Activated T-cell treated with anti-CD3 and anti-CD28 coated beads, Interleukin-2, amount 50 U/mL, for 24 hours (primary cell): Measurements from ENCODE around the gene SVOP.
A peak's percentile ranks its signal among the peaks of the same experiment; 100 is the strongest.
"Not testable (repeated sequence)": the region's sequence is repeated elsewhere in the genome, so short reads cannot be mapped to it uniquely, and the experiment has no call there.

Source experiments
- DNase-seq: peaks from one replicate; pipeline ENCODE4 v3.0.0-alpha.2; 2020
- H3K27ac Mint-ChIP-seq: 2 replicates; pipeline ENCODE4 v1.8.0; 2020; ENCODE audit warnings: mild to moderate bottlenecking, mixed read lengths
- H3K27me3 Mint-ChIP-seq: 2 replicates; pipeline ENCODE4 v1.8.0; 2020; ENCODE audit warnings: mixed read lengths
- H3K36me3 Mint-ChIP-seq: 2 replicates; pipeline ENCODE4 v1.8.0; 2020; ENCODE audit warnings: low read depth, mixed read lengths
- H3K4me1 Mint-ChIP-seq: 2 replicates; pipeline ENCODE4 v1.8.0; 2020; ENCODE audit warnings: low read depth, mixed read lengths
- H3K4me3 Mint-ChIP-seq: 2 replicates; pipeline ENCODE4 v1.8.0; 2020; ENCODE audit warnings: mild to moderate bottlenecking, moderate library complexity, mixed read lengths
- H3K9me3 Mint-ChIP-seq: 2 replicates; pipeline ENCODE4 v1.8.0; 2020; ENCODE audit warnings: mixed read lengths

Gene SVOP, protein sequence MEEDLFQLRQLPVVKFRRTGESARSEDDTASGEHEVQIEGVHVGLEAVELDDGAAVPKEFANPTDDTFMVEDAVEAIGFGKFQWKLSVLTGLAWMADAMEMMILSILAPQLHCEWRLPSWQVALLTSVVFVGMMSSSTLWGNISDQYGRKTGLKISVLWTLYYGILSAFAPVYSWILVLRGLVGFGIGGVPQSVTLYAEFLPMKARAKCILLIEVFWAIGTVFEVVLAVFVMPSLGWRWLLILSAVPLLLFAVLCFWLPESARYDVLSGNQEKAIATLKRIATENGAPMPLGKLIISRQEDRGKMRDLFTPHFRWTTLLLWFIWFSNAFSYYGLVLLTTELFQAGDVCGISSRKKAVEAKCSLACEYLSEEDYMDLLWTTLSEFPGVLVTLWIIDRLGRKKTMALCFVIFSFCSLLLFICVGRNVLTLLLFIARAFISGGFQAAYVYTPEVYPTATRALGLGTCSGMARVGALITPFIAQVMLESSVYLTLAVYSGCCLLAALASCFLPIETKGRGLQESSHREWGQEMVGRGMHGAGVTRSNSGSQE

DNA sequence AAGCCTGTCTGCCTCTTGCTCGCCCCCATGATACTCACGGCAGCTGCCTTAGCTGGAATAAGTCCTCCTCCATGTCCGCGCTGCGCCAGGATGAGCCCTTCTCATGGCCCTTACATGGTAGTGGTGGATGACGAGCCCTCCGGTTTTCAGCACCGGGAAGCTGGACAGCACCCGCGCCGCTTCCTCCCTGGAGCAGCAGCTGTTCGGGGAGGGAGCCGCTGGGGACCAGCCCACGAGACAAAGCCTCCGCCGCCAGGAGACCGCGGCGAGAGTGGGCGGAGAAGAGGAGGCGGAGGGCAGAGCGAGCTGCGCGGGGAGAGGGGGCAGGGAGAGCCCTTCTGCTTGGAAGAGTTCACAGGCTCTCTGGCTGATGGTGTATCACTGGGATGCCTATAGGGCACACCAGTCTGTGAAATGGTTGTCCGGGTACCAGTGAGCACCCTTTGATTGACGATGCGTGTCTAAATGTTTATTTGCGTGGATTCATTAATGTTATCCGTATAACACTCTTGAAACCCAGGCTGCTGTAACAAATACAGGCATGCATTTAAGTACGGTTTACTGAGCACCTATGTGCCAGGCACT lies at the start of gene SVOP:
SVOP (minus strand) TSS at position 273 of the 585 bp plus-strand sequence; CDS start at position 73, 200 bp downstream.
- Mint-ChIP-seq H3K36me3 (no peaks in the 10 kb centered on the region), H3K27me3 (peaks cover 44% of the 10 kb centered on the region), H3K4me3 (no peak within 1 kb of the TSS), H3K4me1 (peaks cover 4% of the 10 kb centered on the region), H3K9me3 (no peaks in the 10 kb centered on the region), H3K27ac (no peak within 1 kb of the TSS)
- DNase-seq, result peak; percentile 49

DNA sequence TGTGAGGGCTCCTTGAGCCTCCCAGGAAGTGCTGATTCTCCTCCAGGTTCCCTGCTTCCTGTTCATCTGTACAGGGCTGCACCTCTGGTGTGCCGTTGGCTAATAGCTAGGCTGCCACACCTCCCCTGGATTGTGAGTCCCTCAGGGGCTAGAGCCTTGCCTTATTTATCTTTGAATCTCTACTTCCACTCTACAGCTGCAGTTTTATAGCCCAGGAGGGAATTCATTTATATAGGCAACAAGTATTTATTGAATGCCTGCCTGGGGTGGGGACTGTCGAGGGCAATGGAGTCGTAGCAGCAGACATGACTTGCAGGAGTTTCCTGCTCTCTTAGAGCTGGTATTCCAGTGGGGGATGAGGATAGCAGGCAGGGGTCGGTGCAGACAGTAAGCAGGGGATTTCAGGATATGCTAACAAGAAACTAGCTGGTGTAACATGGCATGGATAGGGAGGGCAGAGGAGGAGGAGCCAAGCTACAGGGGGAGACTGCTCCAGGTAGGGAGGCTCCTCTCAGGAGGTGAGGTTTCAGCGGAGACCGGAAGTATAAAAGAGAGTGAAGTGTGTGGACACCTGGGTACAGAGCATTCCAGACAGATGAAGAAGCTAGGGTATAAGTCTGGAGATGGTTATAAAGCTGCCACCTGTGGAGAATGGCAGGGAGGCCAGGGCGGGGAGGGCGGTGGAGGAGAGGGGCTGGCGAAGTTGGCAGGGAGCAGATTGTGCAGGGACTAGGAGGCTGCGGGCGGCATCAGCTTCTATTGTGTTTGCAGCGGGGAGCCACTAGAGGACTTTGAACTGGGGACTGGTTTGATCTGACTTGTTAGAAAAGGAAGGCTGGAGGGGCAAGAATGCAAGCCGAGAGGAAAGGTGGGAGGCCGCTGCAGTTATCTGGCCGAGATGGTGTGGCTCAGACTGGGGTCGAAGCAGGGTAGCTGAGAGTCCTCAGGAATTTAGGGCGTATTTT lies 48.7 kb upstream of the SVOP start:
- Mint-ChIP-seq H3K27ac (no peak overlapping the region), H3K4me3 (no peak overlapping the region), H3K36me3 (peaks cover 69% of the 10 kb centered on the region), H3K27me3 (no peaks in the 10 kb centered on the region), H3K4me1 (no peaks in the 10 kb centered on the region), H3K9me3 (no peaks in the 10 kb centered on the region)
- DNase-seq, result no peak

DNA sequence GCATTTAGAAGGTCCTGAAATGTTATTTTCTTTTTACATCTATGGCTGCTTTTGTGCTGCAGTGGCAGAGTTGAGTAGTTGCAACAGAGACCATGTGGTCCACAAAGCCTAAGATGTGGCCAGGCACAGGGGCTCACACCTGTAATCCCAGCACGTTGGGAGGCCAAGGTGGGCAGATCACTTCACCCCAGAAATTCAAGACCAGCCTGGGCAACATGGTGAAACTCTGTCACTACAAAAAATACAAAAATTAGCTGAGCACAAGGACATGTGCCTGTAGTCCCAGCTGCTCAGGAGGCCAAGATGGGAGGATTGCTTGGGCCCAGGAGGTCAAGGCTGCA lies 45.0 kb upstream of the SVOP start:
- Mint-ChIP-seq H3K4me3 (no peak overlapping the region), H3K9me3 (no peaks in the 10 kb centered on the region), H3K4me1 (peaks cover 4% of the 10 kb centered on the region), H3K36me3 (peaks cover 44% of the 10 kb centered on the region), H3K27me3 (no peaks in the 10 kb centered on the region), H3K27ac (no peak overlapping the region)
- DNase-seq, result no peak

DNA sequence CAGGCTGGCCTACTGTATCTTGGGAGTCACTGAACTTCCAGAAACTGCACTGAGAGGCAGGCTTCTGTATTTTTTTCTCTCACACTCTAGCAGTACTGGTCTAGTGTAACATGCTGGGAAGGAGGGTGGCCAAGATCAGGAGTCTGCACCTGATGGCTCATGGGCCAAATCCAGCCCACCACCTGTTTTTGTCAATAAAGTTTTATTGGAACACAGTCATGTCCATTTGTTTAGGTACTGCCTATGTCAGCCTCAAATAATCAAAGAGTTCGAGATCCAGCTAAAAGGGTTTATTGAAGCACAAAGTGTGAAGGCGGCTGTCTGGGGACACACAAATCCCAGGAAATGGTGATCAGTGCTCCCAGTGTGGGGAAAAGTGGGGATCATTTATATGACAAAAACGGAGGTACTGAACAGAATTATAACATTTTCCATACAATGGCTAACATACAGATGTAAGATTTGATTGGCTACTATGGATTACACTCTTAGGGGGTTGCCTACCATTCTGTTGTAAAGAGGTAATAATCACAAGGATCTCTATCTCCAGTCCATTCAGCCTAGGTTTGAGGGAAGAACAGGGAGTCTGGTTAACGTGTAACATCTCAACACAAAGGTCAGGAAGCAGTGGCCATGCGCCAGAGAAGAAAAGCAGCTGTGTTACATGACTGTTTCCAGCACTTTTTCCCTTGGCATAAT lies 44.4 kb upstream of the SVOP start:
- no peak for DNase-seq
- no peaks in the 10 kb centered on the region for H3K9me3 Mint-ChIP-seq
- H3K36me3 Mint-ChIP-seq, result peaks cover 41% of the 10 kb centered on the region
- H3K27ac Mint-ChIP-seq, result no peak overlapping the region
- no peaks in the 10 kb centered on the region for H3K27me3 Mint-ChIP-seq
- H3K4me3 Mint-ChIP-seq, result no peak overlapping the region
- H3K4me1 Mint-ChIP-seq, result peaks cover 4% of the 10 kb centered on the region

DNA sequence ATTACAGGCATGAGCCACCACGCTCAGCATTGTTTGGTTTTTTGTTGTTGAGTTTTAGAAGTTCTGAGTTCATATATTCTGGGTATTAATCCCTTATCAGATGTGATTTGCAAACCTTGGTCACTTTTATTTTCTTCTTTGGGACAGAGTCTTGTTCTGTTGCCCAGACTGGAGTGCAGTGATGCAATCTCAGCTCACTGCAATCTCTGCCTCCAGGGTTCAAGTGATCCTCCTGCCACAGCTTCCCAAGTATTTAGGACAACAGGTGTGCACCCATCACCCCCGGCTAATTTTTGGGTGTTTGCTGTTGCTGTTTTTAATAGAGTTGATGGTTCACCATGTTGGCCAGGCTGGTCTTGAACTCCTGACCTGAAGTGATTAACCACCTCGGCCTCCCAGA lies 43.3 kb upstream of the SVOP start:
- Mint-ChIP-seq H3K27ac (no peak overlapping the region), H3K27me3 (no peaks in the 10 kb centered on the region), H3K4me1 (peaks cover 4% of the 10 kb centered on the region), H3K9me3 (no peaks in the 10 kb centered on the region), H3K4me3 (no peak overlapping the region), H3K36me3 (peaks cover 39% of the 10 kb centered on the region)
- no peak for DNase-seq

DNA sequence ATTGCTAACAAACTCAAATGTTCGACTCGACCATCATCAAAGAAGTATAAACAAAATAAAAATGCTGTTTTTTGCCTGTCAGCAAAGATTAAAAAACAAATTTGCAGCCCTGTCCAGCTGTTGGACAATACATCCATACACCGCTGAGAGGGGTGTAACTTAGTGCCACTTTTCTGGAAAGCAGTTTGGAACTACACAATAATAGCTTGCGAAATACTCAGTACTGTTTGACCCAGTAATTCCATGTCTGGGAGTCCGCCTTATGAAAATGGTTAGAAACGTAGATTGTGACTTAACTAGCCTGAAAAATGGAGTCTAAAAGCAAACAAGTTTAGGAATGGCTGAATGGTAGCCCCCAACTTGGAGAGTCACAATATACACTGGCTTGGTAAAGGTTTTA lies 37.9 kb upstream of the SVOP start:
- Mint-ChIP-seq H3K36me3 (peaks cover 36% of the 10 kb centered on the region), H3K9me3 (no peaks in the 10 kb centered on the region), H3K27me3 (no peaks in the 10 kb centered on the region), H3K27ac (no peak overlapping the region), H3K4me1 (peaks cover 15% of the 10 kb centered on the region), H3K4me3 (no peak overlapping the region)
- DNase-seq, result no peak

DNA sequence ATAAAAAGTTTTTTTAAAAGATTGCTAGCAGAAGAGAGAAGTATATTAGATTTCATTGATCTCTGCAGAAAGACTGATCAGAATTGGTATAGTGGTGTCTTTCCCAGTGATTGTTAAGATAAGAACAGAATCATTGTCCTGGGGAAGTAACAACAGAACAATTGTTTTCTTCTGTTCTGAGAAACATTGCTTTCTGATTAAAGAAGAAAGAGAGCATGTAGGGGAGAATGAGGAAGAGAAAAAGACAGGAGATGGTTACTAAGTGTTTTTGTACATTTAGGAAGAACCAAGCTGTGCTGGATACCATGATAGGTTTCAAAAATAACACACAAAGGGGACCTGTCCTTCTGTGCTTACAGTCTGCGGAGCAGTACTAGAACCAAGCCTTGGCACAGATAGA lies 36.5 kb upstream of the SVOP start:
- Mint-ChIP-seq H3K36me3 (peaks cover 37% of the 10 kb centered on the region), H3K4me3 (no peak overlapping the region), H3K9me3 (no peaks in the 10 kb centered on the region), H3K27me3 (no peaks in the 10 kb centered on the region), H3K27ac (no peak overlapping the region), H3K4me1 (peaks cover 16% of the 10 kb centered on the region)
- no peak for DNase-seq

DNA sequence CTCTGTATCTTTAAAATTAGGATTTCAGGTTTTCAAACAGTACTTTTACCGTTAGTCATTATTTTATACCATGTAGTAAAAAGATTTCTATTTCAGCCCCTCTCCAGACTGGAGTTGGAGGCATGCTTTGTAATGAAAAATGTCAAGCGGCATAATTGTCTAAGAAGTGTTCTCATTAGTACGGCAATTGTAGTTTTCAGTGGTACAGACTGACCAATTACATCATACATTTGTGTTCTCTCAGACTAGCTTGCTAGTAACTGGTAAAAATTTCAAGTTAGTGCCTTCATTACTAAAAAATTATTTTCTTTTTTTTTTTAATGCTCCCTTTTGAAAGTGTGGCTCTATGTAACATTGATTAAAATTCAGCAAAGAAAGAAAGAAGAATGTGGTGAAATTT lies 36.0 kb upstream of the SVOP start:
- H3K4me1 Mint-ChIP-seq, result peaks cover 20% of the 10 kb centered on the region
- H3K4me3 Mint-ChIP-seq, result no peak overlapping the region
- H3K36me3 Mint-ChIP-seq, result peaks cover 41% of the 10 kb centered on the region
- no peak for DNase-seq
- H3K27ac Mint-ChIP-seq, result no peak overlapping the region
- no peaks in the 10 kb centered on the region for H3K9me3 Mint-ChIP-seq
- H3K27me3 Mint-ChIP-seq, result no peaks in the 10 kb centered on the region

DNA sequence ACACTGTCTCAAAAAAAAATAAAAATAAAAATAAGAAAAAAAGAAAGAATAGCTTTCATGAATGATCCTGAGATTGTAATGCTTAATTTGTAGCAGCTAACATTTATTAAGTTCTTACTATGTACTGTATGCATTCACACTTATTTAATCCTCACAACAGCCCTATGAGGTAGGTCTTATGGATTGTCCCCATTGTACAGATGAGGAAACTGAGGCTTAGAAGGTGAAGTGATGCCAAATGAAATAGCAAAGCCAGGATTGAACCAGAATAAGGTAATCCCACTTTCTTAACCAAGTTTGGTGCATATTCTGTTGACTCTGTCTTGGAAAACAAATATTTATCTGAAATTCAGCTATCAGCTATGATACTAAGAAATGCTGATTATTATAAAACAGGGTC lies 33.7 kb upstream of the SVOP start:
- H3K4me3 Mint-ChIP-seq, result no peak overlapping the region
- no peaks in the 10 kb centered on the region for H3K27me3 Mint-ChIP-seq
- peaks cover 34% of the 10 kb centered on the region for H3K36me3 Mint-ChIP-seq
- peak overlapping the region; percentile 40 for H3K27ac Mint-ChIP-seq
- DNase-seq, result no peak
- no peaks in the 10 kb centered on the region for H3K9me3 Mint-ChIP-seq
- H3K4me1 Mint-ChIP-seq, result peaks cover 23% of the 10 kb centered on the region

DNA sequence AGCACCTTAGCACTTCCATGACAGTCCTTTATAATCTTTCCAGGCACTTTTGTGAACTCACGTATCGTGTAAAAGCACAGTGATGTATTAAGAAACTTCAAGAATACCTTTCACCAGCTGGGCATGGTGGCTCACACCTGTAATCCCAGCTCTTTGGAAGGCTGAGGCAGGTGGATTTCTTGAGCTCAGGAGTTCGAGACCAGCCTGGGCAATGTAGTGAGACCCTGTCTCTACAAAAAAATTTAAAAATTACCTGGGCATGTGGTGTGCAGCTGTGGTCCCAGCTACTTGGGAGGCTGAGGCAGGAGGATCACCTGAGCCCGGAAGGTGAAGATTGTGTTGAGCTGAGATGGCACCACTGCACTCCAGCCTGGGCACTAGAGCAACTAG lies 33.3 kb upstream of the SVOP start:
- H3K9me3 Mint-ChIP-seq, H3K27me3 Mint-ChIP-seq: not testable (repeated sequence)
- H3K36me3 Mint-ChIP-seq, result peaks cover 33% of the 10 kb centered on the region
- peak overlapping the region; percentile 83 for H3K4me3 Mint-ChIP-seq
- H3K4me1 Mint-ChIP-seq, result peaks cover 23% of the 10 kb centered on the region
- peak overlapping the region; percentile 96 for H3K27ac Mint-ChIP-seq
- peak; percentile 33 for DNase-seq

DNA sequence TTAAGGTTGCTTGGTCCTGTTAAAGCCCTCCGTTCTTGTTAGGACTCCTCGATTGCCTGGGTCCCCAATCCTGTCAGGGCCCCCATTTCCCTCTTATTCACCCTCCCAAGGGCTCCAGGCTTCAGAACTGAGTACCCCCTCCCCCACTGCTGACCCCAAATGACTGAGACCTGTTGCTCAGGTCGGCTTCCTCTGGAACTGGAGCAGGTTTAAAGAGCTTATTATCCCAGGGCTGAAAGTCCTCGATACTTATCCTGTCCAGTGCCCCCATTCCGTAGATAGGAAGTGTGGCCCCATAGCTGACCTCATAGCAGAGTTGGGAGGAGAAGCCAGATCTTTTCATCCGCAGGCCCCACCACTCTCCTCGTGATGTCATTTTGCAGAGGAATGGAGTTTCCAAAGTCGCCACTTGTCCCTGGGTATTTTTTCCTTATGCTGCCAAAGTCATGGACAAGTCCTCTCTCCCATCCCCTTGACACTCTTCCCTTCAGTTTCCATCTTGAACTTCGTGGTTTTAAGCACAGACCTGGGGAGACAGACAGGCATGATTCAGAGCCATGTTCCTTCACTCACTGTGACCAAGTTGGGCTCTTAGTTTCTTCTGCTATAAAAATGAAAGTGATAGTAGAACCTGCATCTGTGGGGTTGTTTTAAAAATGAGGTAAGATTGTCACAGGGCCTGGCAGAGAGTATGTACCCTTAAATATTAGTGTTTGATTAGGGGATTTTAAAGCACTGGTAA lies 32.7 kb upstream of the SVOP start:
- H3K27me3 Mint-ChIP-seq, result no peaks in the 10 kb centered on the region
- peak; percentile 59 for DNase-seq
- peaks cover 23% of the 10 kb centered on the region for H3K4me1 Mint-ChIP-seq
- H3K4me3 Mint-ChIP-seq, result peak overlapping the region; percentile 83
- H3K27ac Mint-ChIP-seq, result peak overlapping the region; percentile 96
- H3K9me3 Mint-ChIP-seq, result no peaks in the 10 kb centered on the region
- peaks cover 29% of the 10 kb centered on the region for H3K36me3 Mint-ChIP-seq

DNA sequence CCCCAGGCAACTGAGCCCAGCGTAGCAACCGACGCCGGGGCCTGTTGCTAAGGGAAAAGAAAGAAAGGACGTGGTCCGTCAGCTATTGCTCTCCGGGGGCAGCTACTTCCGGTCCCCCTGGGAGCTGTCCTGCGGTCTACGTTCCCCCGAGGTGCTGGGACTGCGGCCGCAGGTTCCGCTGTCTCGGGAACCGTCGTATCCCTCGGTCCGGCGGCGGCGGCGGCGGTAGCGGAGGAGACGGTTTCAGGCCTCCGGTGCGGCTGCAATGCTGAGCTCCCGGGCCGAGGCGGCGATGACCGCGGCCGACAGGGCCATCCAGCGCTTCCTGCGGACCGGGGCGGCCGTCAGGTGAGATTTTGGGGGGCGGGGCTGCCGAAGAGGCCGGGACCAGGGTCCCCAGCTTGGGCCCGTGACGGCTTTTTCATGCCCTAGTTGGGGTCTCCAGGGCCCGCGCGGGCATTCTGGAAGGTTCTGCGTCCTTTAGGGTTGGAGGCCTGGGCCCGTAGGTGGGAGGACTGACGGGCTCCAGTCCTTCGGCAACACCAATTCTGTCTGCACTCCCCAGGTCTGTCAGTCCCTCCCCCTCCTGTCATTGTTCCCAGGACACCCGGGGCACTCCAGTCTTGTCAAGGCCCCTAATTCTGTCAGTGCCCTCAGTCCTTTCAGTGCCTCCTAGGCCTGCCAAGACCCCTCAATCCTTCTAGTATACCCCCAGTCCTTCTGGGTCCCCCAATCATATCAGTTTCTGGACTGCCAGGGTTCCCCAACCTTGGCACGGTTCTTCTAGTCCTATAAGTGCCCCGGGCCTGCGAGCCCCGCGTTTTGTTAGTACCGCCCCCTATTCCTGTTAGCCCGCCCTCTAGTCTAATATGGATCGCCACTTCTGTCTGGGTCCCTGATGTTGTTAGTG lies 31.8 kb upstream of the SVOP start, which contains the start of gene USP30:
USP30 (plus strand) TSS at position 163 of the 910 bp plus-strand sequence; CDS start at position 266, 103 bp downstream.
- H3K27ac Mint-ChIP-seq, result peak within 1 kb of the TSS; percentile 96
- DNase-seq, result peak; percentile 90
- H3K9me3 Mint-ChIP-seq, result no peaks in the 10 kb centered on the region

DNA sequence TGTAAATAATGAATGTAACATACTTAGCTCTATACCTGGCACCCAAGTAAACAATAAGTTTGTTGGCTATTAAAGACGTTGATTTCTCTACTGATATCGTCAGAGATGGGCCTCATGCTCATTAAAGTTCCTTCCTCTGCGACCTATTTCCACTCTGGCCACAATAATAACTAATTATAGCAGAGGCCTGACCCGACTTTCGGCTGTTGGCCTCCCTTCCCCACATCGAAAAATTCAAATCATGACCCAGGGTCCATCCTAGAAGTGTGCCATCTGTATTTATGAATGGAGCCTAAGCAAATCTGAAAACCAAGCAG lies 31.2 kb upstream of the SVOP start:
- H3K9me3 Mint-ChIP-seq, result no peaks in the 10 kb centered on the region
- H3K27me3 Mint-ChIP-seq, result no peaks in the 10 kb centered on the region
- H3K4me1 Mint-ChIP-seq, result peaks cover 23% of the 10 kb centered on the region
- peak overlapping the region; percentile 83 for H3K4me3 Mint-ChIP-seq
- no peak for DNase-seq
- peaks cover 18% of the 10 kb centered on the region for H3K36me3 Mint-ChIP-seq
- H3K27ac Mint-ChIP-seq, result peak overlapping the region; percentile 96

More for the DNA sequence above, 31.8 kb upstream of the SVOP start, which contains the start of gene USP30:
- Mint-ChIP-seq H3K27me3 (no peaks in the 10 kb centered on the region), H3K36me3 (peaks cover 23% of the 10 kb centered on the region), H3K4me1 (peaks cover 23% of the 10 kb centered on the region), H3K4me3 (peak within 1 kb of the TSS; percentile 83)
